GM12892 (cell line): ENCODE results near the gene LMCD1.

Experiments used
- POLR2A ChIP-seq: IDR thresholded peaks from 2 replicates; pipeline ENCODE4 v1.6.1; 2011; ENCODE audit warnings: low read depth, low read length, control low read depth
- POLR2AphosphoS5 ChIP-seq: IDR thresholded peaks from 2 replicates; pipeline ENCODE4 v1.6.1; 2011; ENCODE audit warnings: low read depth, low read length, control low read depth

GRCh38 chr3:8491271-8492144, 10.1 kb upstream of the LMCD1 start:
- TF ChIP-seq POLR2A (no peak), POLR2AphosphoS5 (no peak)
